ENCODE results near the gene MTCL3.
"Not testable (repeated sequence)": the region's sequence is repeated elsewhere in the genome, so short reads cannot be mapped to it uniquely, and the experiment has no call there.

Gene MTCL3

DNA sequence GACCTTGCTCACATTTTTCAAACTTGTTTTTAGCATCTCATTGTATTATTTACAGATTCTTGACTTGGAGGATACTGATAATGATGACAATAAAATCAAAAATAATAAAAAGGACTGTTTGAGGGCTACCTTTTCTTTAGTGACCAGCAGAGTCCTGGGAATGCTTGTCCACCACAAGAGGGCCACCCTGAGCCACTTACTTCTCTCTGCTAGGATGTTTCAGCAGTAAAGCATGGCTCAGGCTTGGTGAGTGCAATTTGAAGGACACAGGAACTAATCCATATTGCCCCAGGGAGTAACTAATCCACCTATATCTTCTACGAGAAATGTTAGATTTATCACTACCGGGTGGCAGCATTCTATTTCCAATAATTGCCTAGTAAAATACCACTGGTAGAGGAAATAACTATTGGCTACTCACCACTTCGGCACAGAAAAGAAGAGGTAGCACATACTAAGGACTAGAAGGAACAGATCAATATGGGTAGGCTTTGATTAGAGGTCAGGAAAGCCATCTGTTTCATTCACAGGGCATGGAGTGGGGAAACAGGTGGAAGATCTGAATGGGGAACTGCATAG is 54.2 kb downstream of the MTCL3 start:
- peak; percentile 50 for DNase-seq

DNA sequence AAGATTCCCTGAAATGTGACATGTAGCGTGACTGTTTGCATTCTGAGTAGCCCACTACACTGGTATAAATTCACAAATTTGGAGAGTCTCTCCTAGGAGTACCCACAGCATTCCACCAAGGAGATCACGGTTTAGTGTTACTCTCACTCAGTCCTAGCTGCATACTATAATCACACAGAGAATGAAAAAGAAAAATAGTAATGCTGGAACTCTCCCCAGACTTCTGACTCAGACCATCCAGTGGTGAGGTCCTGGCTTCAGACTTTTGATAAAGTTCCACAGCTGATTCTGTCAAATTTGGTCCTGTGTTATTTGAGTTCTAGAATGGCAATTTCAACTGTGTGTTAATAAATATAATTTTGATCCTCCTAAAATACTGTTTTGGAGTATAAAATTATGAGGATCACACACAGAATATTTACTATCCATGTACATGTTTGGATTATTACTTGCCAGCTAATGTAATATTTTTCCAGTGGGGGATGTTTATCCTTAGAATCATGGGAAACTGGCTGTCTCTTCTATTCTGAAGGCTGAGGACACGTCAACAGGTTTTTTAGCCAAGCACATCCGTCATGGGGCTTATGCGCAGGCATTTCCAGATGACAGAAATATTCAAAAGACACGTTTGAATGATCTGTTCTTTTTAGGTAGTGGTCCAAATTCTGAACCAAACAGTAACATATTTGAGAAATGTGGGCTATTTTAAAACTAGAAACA is 54.8 kb downstream of the MTCL3 start:
- DNase-seq = peak; percentile 70

DNA sequence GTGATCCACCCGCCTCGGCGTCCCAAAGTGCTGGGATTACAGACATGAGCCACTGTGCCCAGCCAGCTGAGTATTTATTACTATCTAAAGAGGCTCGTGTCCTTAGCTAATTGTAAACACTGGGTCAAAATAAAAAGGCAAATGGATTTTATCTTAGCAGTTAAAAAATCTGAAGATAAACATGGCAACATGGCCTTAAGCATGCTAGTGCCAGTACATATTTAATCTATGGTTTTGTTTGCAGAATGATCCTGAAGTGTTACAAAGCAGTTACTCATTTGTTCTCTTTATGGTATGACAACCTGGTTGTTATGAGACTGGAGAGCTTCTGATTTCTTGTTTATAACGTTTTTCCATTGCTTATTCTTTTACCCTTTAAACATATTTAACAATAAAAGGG is 56.1 kb downstream of the MTCL3 start:
- DNase-seq = no peak

DNA sequence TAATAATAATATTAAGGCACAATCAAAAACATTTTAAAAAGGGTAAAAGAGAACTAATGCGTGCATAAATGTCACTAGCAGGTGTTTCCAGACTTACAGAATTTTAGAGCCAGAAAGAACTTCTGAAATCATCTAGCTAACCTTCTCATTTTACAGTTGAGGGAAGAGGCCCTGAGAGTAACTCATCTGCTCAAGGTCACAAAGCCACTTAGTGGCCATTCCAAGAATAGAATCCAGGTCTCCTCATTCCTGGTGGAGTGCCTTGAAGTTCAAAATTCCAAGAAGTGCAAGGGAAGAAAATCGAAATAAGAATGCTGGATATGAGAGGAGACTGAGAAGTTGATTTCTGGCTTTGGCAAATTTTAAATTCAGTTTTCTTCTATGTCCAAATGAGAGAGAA is 56.8 kb downstream of the MTCL3 start:
- no peak for DNase-seq

DNA sequence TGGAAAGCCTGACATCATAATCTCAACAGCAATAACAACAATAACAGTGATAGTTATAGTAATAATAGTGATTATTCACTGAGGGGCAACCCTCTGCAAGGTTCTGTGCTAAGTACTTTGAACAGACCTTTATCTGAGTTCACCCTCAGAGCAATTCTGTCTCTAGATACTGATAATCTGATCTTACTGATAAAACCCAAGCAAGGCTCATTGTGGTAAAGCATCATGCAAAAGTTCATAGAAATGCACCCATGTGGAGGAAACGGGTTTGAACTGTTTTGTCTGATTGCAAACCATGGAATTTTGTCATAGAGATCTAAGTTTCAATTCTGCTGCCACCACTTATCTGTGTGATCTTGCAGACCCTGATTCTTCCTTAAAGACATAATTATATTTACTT is 58.7 kb downstream of the MTCL3 start:
- no peak for DNase-seq

DNA sequence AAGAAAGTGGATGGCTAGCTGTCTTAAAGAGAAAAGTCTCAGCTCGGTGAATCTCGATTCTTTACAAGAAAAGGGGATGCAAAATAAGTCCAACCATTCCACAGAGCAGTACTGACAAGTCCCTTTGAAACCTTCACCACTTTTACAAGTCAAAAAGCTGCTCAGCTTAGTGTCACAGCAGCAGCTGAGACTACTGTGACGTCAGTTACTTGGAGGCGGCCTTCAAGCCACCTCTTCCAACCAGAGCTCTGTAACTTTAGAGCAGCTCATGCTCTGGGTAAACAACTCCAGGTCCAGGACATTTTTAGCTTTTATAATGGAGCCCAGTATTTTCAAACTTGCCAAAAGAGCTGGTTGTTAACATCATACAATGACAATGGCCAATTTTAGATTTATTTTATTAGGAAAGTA is 59.9 kb downstream of the MTCL3 start, which contains the start of gene KIAA0408:
KIAA0408 (minus strand) TSS at position 159 of the 411 bp plus-strand sequence. CDS start 5,408 bp downstream, outside the sequence.
- DNase-seq = no peak

DNA sequence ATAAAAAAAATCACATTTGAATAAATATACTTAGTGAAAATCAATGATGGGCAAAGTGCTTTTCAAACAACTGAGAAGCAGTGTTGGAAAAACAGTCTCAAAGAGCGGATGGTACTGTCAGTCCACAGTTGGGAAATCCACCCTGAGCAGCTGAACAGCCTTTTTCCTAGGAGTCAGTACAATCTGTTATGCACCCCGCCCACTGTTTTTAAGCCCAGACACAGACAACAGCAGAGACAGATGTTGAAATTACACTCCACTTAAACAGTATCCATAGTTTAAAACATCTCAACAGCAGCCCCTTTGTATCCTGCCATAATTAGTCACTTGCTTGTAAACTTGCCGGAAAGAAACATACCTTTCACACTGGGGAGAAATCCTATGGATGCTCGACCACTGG is 60.3 kb downstream of the MTCL3 start:
- no peak for DNase-seq

DNA sequence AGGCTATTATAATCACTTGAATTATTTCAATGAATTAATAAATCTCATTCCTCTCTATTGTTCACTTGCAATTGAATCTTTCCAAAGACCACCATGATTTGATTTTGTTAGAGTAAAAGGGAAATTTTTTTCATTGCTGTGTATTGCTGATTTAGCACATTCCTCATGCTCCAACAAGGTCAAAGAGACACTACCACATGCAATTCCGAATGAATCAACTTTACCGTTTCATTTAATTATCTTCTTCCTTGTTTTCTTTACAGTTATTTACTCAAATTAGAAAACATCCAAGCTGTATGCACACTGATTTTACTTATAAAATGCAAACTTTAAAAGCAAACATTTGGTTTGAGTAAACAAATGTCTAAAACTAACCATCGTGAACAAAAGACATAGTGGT is 60.9 kb downstream of the MTCL3 start:
- DNase-seq = no peak

- peak; percentile 67 for DNase-seq
Observed at GRCh38 chr6:127457456-127458064, 61.6 kb downstream of the MTCL3 start.

- DNase-seq = no peak
Observed at GRCh38 chr6:127456465-127456864, 62.7 kb downstream of the MTCL3 start.

DNA sequence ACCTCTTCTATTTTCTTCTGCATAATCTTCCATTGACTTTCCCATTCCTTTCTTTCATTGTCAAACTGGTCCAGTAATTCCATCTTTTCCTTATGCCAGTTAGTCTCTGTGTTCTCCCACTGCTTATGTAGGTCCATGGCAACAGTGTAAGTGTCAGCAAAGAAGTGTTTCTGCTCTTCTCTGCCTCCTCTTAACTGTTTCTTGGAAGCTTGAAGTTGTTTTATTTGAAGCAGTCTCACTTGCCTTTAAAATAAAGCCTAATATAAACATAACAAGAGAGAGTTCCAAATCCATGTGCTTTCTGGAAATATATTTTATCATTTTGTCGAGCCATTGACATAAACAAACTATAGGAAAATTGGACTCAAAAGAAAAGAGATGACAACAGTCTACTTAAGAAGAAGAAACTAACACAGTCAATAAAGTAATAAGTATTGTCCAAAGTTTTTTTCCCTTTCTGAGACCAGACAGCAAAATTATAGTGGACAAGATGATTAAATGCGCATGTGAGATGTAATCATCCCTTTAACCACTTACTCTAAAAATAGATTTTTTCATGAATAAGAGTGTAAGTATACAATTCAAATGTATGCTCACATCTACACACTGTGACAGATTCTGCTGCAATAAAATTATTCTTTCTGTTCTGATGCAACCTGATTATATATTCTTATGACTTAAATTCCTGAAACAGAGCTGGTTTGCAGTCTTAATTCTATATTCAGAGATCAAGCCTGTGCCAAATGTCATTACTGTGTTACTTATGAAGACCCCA is 65.1 kb downstream of the MTCL3 start:
- DNase-seq = no peak

DNA sequence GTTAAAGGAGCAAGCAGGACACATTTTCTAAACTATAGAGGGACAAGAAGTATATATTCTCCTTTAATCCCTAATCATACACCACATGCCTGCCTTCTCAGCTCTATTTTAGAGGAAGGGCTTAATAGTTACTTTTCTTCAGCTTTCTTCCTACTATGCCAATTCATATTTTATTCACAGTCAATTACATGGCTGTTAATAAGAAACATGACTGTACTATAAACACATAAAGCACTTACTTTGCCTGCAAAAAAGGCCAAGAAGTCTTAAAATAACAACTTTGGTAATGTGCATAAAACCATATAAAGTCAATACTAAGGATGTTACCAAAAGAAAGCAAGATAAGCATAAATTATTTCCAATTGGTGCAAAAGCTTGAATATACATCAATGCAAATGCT is 66.3 kb downstream of the MTCL3 start:
- no peak for DNase-seq

GRCh38 chr6:127451388-127451787 is 67.7 kb downstream of the MTCL3 start:
- no peak for DNase-seq

DNA sequence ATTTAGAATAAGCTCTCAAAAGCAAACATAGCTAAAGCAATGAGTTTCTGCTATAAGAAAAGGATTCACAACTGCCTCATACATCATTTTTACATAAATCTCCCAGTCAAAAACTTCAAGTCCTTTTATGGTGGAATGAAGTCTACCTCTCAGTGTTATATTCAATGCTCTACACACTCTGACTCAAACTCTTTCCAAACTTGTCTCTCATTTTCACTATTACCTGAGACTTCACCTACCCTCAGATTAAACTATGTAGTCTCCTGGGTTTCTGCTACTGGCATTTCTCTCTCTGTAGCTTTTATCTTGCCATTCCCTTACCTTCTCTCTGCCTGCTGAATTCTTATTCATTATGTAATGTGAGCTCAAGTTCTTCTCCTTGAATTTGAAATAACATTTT is 71.4 kb downstream of the MTCL3 start:
- no peak for DNase-seq

- DNase-seq = no peak
Observed at GRCh38 chr6:127446356-127446755, 72.8 kb downstream of the MTCL3 start.

GRCh38 chr6:127441881-127442280 is 77.3 kb downstream of the MTCL3 start:
- no peak for DNase-seq

- DNase-seq = no peak
Observed at GRCh38 chr6:127439718-127440117, 79.4 kb downstream of the MTCL3 start.

GRCh38 chr6:127436578-127437110 is 82.5 kb downstream of the MTCL3 start:
- peak; percentile 4 for DNase-seq

DNA sequence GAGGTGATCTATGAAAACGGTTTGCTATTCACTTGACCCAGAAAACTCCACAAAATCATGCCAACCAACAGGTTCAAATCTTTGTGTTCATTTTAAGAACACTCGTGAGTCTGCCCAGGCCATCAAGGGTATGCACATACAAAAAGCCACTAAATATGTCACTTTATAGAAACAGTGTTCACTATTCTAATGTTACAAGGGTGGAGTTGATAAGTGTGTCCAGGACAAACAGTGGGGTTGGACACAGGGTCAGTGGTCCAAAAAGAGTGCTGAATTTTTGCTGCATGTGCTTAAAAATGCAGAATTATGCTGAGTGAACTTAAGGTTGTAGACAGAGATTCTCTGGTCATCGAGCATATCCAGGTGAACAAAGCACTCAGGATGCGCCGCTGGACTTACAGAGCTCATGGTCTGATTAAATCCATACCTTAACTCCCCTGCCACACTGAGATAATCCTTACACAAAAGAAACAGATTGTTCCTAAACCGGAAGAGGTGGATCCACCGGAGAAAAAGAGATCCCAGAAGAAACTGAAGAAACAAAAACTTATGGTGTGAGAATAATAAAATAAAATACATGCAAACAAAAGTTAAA is 83.4 kb downstream of the MTCL3 start:
- DNase-seq = no peak

DNA sequence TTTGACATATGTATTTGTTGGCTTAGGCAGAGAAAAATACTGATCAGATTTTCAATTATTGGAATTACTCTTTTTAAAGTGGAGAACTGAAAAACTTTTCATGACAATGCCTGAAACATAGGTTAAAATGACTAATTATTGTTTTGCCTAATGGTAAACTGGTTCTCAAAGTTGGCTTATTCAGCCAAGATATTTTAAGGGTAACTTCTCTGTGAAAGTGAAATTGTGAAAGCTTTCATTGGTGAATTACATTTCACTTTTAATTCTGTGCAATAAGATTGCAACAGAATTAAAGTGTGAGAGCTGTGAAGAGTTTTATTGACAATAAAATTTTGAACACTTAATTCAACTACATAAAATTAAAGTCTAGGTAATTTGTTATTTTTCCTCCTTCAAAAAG is 84.5 kb downstream of the MTCL3 start:
- DNase-seq = no peak

DNA sequence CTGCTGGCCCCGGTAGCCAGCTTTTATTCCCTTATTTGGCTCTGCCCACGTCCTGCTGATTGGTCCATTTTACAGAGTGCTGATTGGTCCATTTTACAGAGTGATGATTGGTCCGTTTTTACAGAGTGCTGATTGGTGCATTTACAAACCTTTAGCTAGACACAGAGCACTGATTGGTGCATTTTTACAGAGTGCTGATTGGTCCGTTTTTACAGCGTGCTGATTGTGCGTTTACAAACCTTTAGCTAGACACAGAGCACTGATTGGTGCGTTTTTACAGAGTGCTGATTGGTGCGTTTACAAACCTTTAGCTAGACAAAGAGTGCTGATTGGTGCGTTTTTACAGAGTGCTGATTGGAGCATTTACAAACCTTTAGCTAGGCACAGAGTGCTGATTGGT is 90.6 kb downstream of the MTCL3 start:
- DNase-seq = not testable (repeated sequence)

GRCh38 chr6:127423921-127424320 is 95.2 kb downstream of the MTCL3 start:
- no peak for DNase-seq

Measured in NCI-H226 (cell line).